IMR-90 (cell line): ENCODE data around the gene ENPEP.

Experiments
- CEBPB ChIP-seq: IDR thresholded peaks from 2 replicates; pipeline ENCODE4 v1.6.1; 2012; ENCODE audit warnings: low read depth, low read length, improper control_type of control experiment
- CTCF ChIP-seq: conservative IDR thresholded peaks from 2 replicates; pipeline ENCODE4 v1.5.1; 2012; ENCODE audit warnings: mild to moderate bottlenecking, low read depth, low read length, improper control_type of control experiment
- FOS ChIP-seq: fragments of 150-350 bp; IDR thresholded peaks from 2 replicates; pipeline ENCODE4 v1.6.1; 2016; ENCODE audit warnings: low read depth, low read length
- MAZ ChIP-seq: IDR thresholded peaks from 2 replicates; pipeline ENCODE4 v1.6.1; 2012; ENCODE audit warnings: low read depth, mild to moderate bottlenecking, low read length, improper control_type of control experiment, moderate library complexity, borderline replicate concordance
- POLR2A ChIP-seq: IDR thresholded peaks from 2 replicates; pipeline ENCODE4 v1.6.1; 2012; ENCODE audit warnings: mild to moderate bottlenecking, low read depth, low read length
- RAD21 ChIP-seq: IDR thresholded peaks from 2 replicates; pipeline ENCODE4 v1.6.1; 2012; ENCODE audit warnings: low read length, improper control_type of control experiment

DNA sequence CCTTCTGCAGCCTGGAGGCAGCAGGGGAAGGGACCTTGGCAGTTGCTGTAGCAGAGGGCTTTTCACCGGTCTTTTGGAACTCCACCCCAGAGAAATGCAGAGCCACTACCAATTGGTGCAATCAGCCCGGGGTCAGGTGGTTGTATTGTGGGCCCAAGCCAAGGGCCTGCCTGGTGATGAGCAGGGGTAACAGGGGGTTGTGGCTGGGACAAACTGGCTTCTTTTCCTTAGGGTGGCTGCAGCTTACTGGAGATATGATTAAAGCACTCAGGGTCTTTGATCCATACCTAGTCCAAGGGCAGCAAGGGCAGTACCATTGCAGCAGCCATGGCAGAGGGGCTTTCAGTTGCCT lies 28.1 kb downstream of the ENPEP start:
- no peak for TF ChIP-seq FOS
- TF ChIP-seq POLR2A: no peak
- no peak for TF ChIP-seq CTCF
- no peak for TF ChIP-seq RAD21
- no peak for TF ChIP-seq CEBPB
- TF ChIP-seq MAZ: no peak
